H1 (cell line): ENCODE results near the gene COL6A1. TPM values are rescaled to one million over a fixed set of nuclear protein-coding genes. Genes with fewer than 3 reads are reported as not detected.
A peak's percentile ranks its signal among the peaks of the same experiment; 100 is the strongest.

Experiments used
- CTCF ChIA-PET: fragments of 300-600 bp; sonication (Branson Sonifier 250); formaldehyde crosslinking; loops from one replicate; lab custom pipeline; 2021; ENCODE audit not compliant: partially characterized antibody; lab: Charles Lee
- POLR2A ChIA-PET: fragments of 300-600 bp; sonication (Branson Sonifier 250); formaldehyde crosslinking; loops from one replicate; lab custom pipeline; 2021; ENCODE audit warnings: inconsistent platforms; ENCODE audit not compliant: partially characterized antibody; lab: Charles Lee
- DNase-seq, 2 experiments: peaks; one replicate each; pipeline versions ENCODE4 v3.0.0 to v3.0.0-alpha.2; 2010 to 2022; ENCODE audit warnings: low spot score in 2 of 2, low read depth in 1 of 2, mixed read lengths in 1 of 2
- FAIRE-seq: peaks from 2 replicates; lab custom pipeline; 2011; peaks lifted over from hg19 to GRCh38; lab: Jason Lieb, UNC
- H2AFZ ChIP-seq: 2 replicates; pipeline ENCODE4 v1.8.1; 2012; ENCODE audit warnings: low read length, inconsistent platforms
- H2AK5ac ChIP-seq: 2 replicates; pipeline ENCODE4 v1.6.1; 2013; ENCODE audit warnings: low read depth, low read length
- H2BK120ac ChIP-seq: replicated peaks from 2 replicates; pipeline ENCODE3; 2013; ENCODE audit warnings: low read depth, low read length, inconsistent platforms
- H2BK12ac ChIP-seq: 2 replicates; pipeline ENCODE4 v1.6.1; 2013; ENCODE audit warnings: low read depth, low read length
- H2BK15ac ChIP-seq: 2 replicates; pipeline ENCODE4 v1.6.1; 2013; ENCODE audit warnings: low read length
- H2BK20ac ChIP-seq: 2 replicates; pipeline ENCODE4 v1.6.1; 2013; ENCODE audit warnings: low read length
- H2BK5ac ChIP-seq: 2 replicates; pipeline ENCODE4 v1.6.1; 2013; ENCODE audit warnings: low read depth, low read length
- H3K14ac ChIP-seq: 2 replicates; pipeline ENCODE4 v1.6.1; 2013; ENCODE audit warnings: inconsistent platforms; ENCODE audit not compliant: insufficient read length
- H3K18ac ChIP-seq: 2 replicates; pipeline ENCODE4 v1.6.1; 2013; ENCODE audit warnings: low read length; ENCODE audit errors: extremely low read depth
- H3K23ac ChIP-seq: 2 replicates; pipeline ENCODE4 v1.6.1; 2013; ENCODE audit warnings: inconsistent platforms; ENCODE audit not compliant: insufficient read length
- H3K23me2 ChIP-seq: 2 replicates; pipeline ENCODE4 v1.6.1; 2013; ENCODE audit warnings: low read depth, low read length
- H3K27ac ChIP-seq: 2 replicates; pipeline ENCODE4 v1.6.1; 2011; ENCODE audit warnings: low read depth, low read length, inconsistent platforms
- H3K27me3 ChIP-seq, 4 experiments: replicated peaks in 1 of 4; 1 replicate in 1 of 4; 2 replicates in 3 of 4; pipeline versions ENCODE4 v1.6.1 to v1.8.1; 2011 to 2013; ENCODE audit warnings: low read length in 3 of 4, mild to moderate bottlenecking in 3 of 4, inconsistent platforms in 2 of 4, mixed read lengths in 2 of 4, moderate library complexity in 1 of 4; ENCODE audit not compliant: control insufficient read depth in 3 of 4, insufficient read depth in 3 of 4; ENCODE audit errors: extremely low read depth in 1 of 4
- H3K36me3 ChIP-seq, 4 experiments: 2 replicates each; pipeline versions ENCODE4 v1.6.1 to v1.8.1; 2011 to 2013; ENCODE audit warnings: mild to moderate bottlenecking in 4 of 4, low read length in 3 of 4, moderate library complexity in 2 of 4, control low read depth in 1 of 4, inconsistent platforms in 1 of 4; ENCODE audit not compliant: insufficient read depth in 4 of 4, control insufficient read depth in 2 of 4
- H3K4ac ChIP-seq: replicated peaks from 2 replicates; pipeline ENCODE3; 2013; ENCODE audit warnings: low read length, low read depth, mixed read lengths, inconsistent platforms; ENCODE audit not compliant: insufficient read length
- H3K4me1 ChIP-seq, 4 experiments: replicated peaks in 1 of 4; 1 replicate in 1 of 4; 2 replicates in 3 of 4; pipeline versions ENCODE4 v1.6.1 to v1.8.1; 2011 to 2013; ENCODE audit warnings: low read length in 3 of 4, inconsistent platforms in 2 of 4, mixed read lengths in 1 of 4; ENCODE audit not compliant: insufficient read depth in 4 of 4, control insufficient read depth in 3 of 4
- H3K4me2 ChIP-seq, 2 experiments: 2 replicates each; pipeline versions ENCODE4 v1.6.1 to v1.8.1; 2011 to 2013; ENCODE audit warnings: low read depth in 2 of 2, low read length in 2 of 2, control low read depth in 1 of 2, inconsistent platforms in 1 of 2, mild to moderate bottlenecking in 1 of 2; ENCODE audit not compliant: insufficient read depth in 1 of 2
- H3K4me3 ChIP-seq, 4 experiments: fragments of 200-600, 300-600 bp in 1 of 4; sonication (generic), shearing (Covaris generic), sonication (Bioruptor Twin) in 1 of 4; 2 replicates each; pipeline versions ENCODE4 v1.5.1 to v1.8.1; 2011 to 2016; ENCODE audit warnings: low read length in 4 of 4, low read depth in 3 of 4, control low read depth in 2 of 4, inconsistent platforms in 2 of 4, mild to moderate bottlenecking in 2 of 4, mixed read lengths in 1 of 4, moderate library complexity in 1 of 4; ENCODE audit not compliant: insufficient read depth in 2 of 4; ENCODE audit errors: extremely low read depth in 1 of 4
- H3K56ac ChIP-seq: replicated peaks from 2 replicates; pipeline ENCODE3; 2013; ENCODE audit warnings: low read depth, mild to moderate bottlenecking, mixed read lengths, low read length, inconsistent platforms; ENCODE audit not compliant: insufficient read length
- H3K79me1 ChIP-seq: 2 replicates; pipeline ENCODE4 v1.6.1; 2013; ENCODE audit warnings: low read depth, low read length, control low read depth
- H3K79me2 ChIP-seq, 2 experiments: 2 replicates each; pipeline versions ENCODE4 v1.6.1 to v1.8.1; 2012 to 2013; ENCODE audit warnings: low read length in 2 of 2, mild to moderate bottlenecking in 2 of 2, inconsistent platforms in 1 of 2; ENCODE audit not compliant: insufficient read depth in 2 of 2, control insufficient read depth in 1 of 2
- H3K9ac ChIP-seq, 4 experiments: replicated peaks in 1 of 4; 1 replicate in 1 of 4; 2 replicates in 3 of 4; pipeline versions ENCODE4 v1.6.1 to v1.8.1; 2011 to 2013; ENCODE audit warnings: low read depth in 3 of 4, low read length in 3 of 4, control low read depth in 2 of 4, mild to moderate bottlenecking in 2 of 4, moderate library complexity in 2 of 4, inconsistent platforms in 1 of 4; ENCODE audit errors: extremely low read depth in 1 of 4
- H3K9me3 ChIP-seq, 2 experiments: 2 replicates each; pipeline versions ENCODE4 v1.6.1 to v1.8.1; 2012 to 2013; ENCODE audit warnings: mild to moderate bottlenecking in 2 of 2, moderate library complexity in 2 of 2, control low read depth in 1 of 2, inconsistent platforms in 1 of 2, low read depth in 1 of 2, low read length in 1 of 2, mixed read lengths in 1 of 2; ENCODE audit not compliant: insufficient read depth in 2 of 2
- H4K20me1 ChIP-seq, 2 experiments: replicated peaks in 1 of 2; 2 replicates each; pipeline versions ENCODE3 to v1.8.1; 2011 to 2013; ENCODE audit warnings: inconsistent platforms in 2 of 2, low read length in 2 of 2, mild to moderate bottlenecking in 1 of 2; ENCODE audit not compliant: insufficient read depth in 2 of 2, control insufficient read depth in 1 of 2
- H4K5ac ChIP-seq: 2 replicates; pipeline ENCODE4 v1.6.1; 2013; ENCODE audit warnings: low read length, low read depth, mixed read lengths, inconsistent platforms; ENCODE audit not compliant: insufficient read length
- H4K8ac ChIP-seq: 2 replicates; pipeline ENCODE4 v1.8.0; 2013; ENCODE audit warnings: mild to moderate bottlenecking, moderate library complexity, low read length, inconsistent platforms; ENCODE audit not compliant: insufficient read depth; ENCODE audit errors: extremely low read depth
- H4K91ac ChIP-seq: replicated peaks from 2 replicates; pipeline ENCODE3; 2013; ENCODE audit warnings: low read length, mixed read lengths, inconsistent platforms; ENCODE audit not compliant: insufficient read length
- CBX5 ChIP-seq: fragments of 300-800, 300-1000 bp; sonication (generic); IDR thresholded peaks from 2 replicates; pipeline ENCODE4 v1.7.1; 2016; ENCODE audit warnings: antibody characterized with exemption, low read length, low read depth
- CHD1 ChIP-seq: IDR thresholded peaks from 2 replicates; pipeline ENCODE4 v1.6.1; 2012; ENCODE audit warnings: low read depth, low read length, improper control_type of control experiment
- FOSL1 ChIP-seq: IDR thresholded peaks from 2 replicates; pipeline ENCODE4 v1.6.1; 2011; ENCODE audit warnings: mild to moderate bottlenecking, low read depth, low read length, moderate library complexity; ENCODE audit not compliant: insufficient read depth
- HDAC2 ChIP-seq, 2 experiments: fragments of 300-600 bp in 1 of 2; sonication (generic) in 1 of 2; IDR thresholded peaks; 2 replicates each; pipeline ENCODE4 v1.6.1; 2011 to 2012; ENCODE audit warnings: low read depth in 2 of 2, low read length in 2 of 2, mild to moderate bottlenecking in 2 of 2, moderate library complexity in 2 of 2, borderline replicate concordance in 1 of 2, inconsistent platforms in 1 of 2
- SIN3A ChIP-seq, 2 experiments: IDR thresholded peaks in 1 of 2; conservative IDR thresholded peaks in 1 of 2; 2 replicates each; pipeline ENCODE4 v1.6.1; 2011 to 2012; ENCODE audit warnings: low read length in 2 of 2, improper control_type of control experiment in 1 of 2, low read depth in 1 of 2, mild to moderate bottlenecking in 1 of 2
- WGBS, 2 experiments: shearing (Covaris generic) in 1 of 2; methylation state at CpG; one replicate each; pipeline versions ENCODE4 v1.1.6 to v1.1.7; 2013 to 2015; ENCODE audit warnings: low lambda C conversion rate in 2 of 2, mixed read lengths in 2 of 2, inconsistent platforms in 1 of 2, low coverage in 1 of 2, missing lambda C conversion rate in 1 of 2; ENCODE audit not compliant: insufficient replicate concordance in 2 of 2, insufficient coverage in 1 of 2, insufficient read length in 1 of 2; ENCODE audit errors: extremely low coverage in 1 of 2, missing lambda C conversion rate in 1 of 2; 5-methylcytosine and 5-hydroxymethylcytosine counted together
- polyA plus RNA-seq, 7 experiments: library from polyadenylated mRNA; depleted of rRNA in 3 of 7; stranded (reverse) in 5 of 7; unstranded in 2 of 7; fragments of >200 nt in 5 of 7; fragments of 200-250 nt in 2 of 7; gene quantifications; 1 replicate in 5 of 7; 2 replicates in 1 of 7; 4 replicates in 1 of 7; pipeline versions ENCODE4 v1.2.1 to v1.2.3, GENCODE V29; 2011 to 2013; ENCODE audit warnings: missing spikeins in 2 of 7, mixed read lengths in 2 of 7
- total RNA-seq: library from RNA; stranded (reverse); fragmentation: NEBNext Ultra II Directional; extraction: Animal tissue kit (Norgen Biotek cat#: 25700); gene quantifications from 2 replicates; pipeline ENCODE4 v1.2.1, GENCODE V29; 2021
- TF ChIP-seq, protein P1 (sequence below), 3 experiments: IDR thresholded peaks; 1 replicate in 2 of 3; 2 replicates in 1 of 3; pipeline versions ENCODE4 v1.5.1 to v1.6.1; 2011; ENCODE audit warnings: low read length in 3 of 3, mild to moderate bottlenecking in 3 of 3, inconsistent platforms in 2 of 3, low read depth in 1 of 3, moderate library complexity in 1 of 3; ENCODE audit not compliant: insufficient read depth in 1 of 3; ENCODE audit errors: control extremely low read depth in 1 of 3

The COL6A1 gene
- total and polyA plus RNA-seq, 2 of the 8 experiments (the other 6 are each of a cell fraction or from before 2014, with no cell fraction given), result 100 to 115 TPM

DNA sequence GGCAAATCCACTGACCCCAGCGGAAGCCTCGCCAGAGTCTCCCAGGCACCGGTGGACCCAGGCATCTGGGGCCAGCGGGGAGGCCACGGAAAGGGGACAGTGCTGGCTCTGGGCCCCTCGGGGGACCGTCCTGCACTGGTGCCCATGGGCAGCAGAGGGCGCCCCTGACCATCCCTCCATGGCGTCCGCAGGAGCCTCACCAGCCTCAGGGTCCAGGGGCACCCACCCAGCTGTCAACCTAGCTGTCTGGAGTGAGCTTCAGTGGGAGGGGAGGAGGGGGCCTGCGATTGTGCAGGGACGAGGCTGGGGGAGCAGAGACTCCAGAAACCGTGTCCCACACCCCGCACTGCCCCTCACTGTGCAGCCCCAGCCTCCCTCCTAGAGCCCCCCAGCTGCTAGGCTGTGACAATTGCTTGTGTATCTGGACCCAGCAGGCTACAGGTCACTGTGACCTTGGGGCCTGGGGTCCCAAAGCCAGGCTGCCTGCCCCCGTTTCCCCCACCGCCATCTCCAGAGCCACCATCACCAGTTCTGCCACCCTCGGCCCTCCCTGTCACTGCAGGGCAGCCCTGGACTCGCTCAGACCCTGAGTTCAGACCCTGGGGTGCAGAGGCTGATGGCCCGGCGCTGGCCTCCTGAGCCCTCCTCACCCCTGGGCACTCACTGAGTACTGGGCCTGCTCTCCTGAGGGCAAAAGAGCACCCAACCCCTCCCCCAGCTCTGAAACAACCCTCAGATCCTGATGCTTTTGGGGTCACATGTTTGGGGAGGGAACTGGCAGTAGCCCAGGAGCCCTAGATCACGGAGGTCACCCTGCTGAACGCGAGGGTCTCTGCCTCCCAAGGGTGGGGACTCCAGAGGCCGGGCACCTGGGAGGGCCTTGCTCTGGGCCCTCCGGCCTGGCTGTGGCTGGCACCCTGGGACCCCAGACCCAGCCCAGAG, 10.6 kb upstream of the COL6A1 start:
- no peaks in the 10 kb centered on the region for H3K79me2 ChIP-seq
- POLR2A ChIA-PET, result no interaction called here
- peak overlapping the region; percentile 88 for H2AFZ ChIP-seq
- no peak overlapping the region for H3K9ac ChIP-seq
- H4K8ac ChIP-seq, result peak overlapping the region; percentile 41
- peak overlapping the region; percentile 69 for H4K91ac ChIP-seq
- no peak overlapping the region for H2AK5ac ChIP-seq
- CTCF ChIA-PET, result interaction anchor here (0.7 to 5.2 kb wide), 24 partner anchors 8 to 352 kb away, joined by 3 to 47 read pairs (median 4); partner anchors contain the start of gene C21orf58
- no peaks in the 10 kb centered on the region for H3K36me3 ChIP-seq
- 48% methylated on average over 21 of the region's 25 CpGs; no CpG with 5 or more reads in 1 of the 2 experiments for WGBS, 2 experiments
- no peaks in the 10 kb centered on the region for H3K79me1 ChIP-seq
- H3K27me3 ChIP-seq, result peaks cover 0 to 23% (median 11%) of the 10 kb centered on the region in 4 experiments; a peak in 4 of 7 replicates
- H3K18ac ChIP-seq, result peak overlapping the region; percentile 71; the same call in 1 of the 2 replicates
- DNase-seq (peak in 1 of 2 experiments; percentile 92), FAIRE-seq (no peak)
- no peak overlapping the region for H3K4ac ChIP-seq
- H3K27ac ChIP-seq, result no peak overlapping the region
- H2BK5ac ChIP-seq, result peak overlapping the region; percentile 49; the same call in 1 of the 2 replicates
- no peak overlapping the region; a peak in 1 of 8 replicates for H3K4me3 ChIP-seq
- peaks cover 21% of the 10 kb centered on the region; the same call in 1 of the 2 replicates for H3K23me2 ChIP-seq
- no peaks in the 10 kb centered on the region for H3K9me3 ChIP-seq
- no peak overlapping the region for H3K56ac ChIP-seq
- H4K5ac ChIP-seq, result peak overlapping the region; percentile 2
- peak overlapping the region; percentile 43; the same call in 1 of the 2 replicates for H2BK20ac ChIP-seq
- no peaks in the 10 kb centered on the region for H4K20me1 ChIP-seq
- peak overlapping the region; percentile 71 for H2BK120ac ChIP-seq
- H2BK12ac ChIP-seq, result peak overlapping the region; percentile 81; the same call in 1 of the 2 replicates
- no peak overlapping the region for H3K23ac ChIP-seq
- no peak overlapping the region for H3K14ac ChIP-seq
- no peak overlapping the region; a peak in 1 of 4 replicates for H3K4me2 ChIP-seq
- peak overlapping the region; percentile 92; the same call in 1 of the 2 replicates for H2BK15ac ChIP-seq
- peaks cover 0 to 20% (median 13%) of the 10 kb centered on the region in 4 experiments; a peak in 6 of 7 replicates for H3K4me1 ChIP-seq
- TF ChIP-seq SIN3A (conservative IDR thresholded peaks at IDR 0.05 in 1 of 2, IDR thresholded peaks at IDR 0.05 in 1 of 2; ENCODE audit: low read depth in 1 of 2, low read length in 2 of 2) (0 out of 4 replicates have a peak, but pooled peaks of 1 of the 2 experiments have one; percentile 26), FOSL1 (no peak), CHD1 (no peak), HDAC2 (IDR thresholded peaks at IDR 0.05; ENCODE audit: borderline replicate concordance in 1 of 2, low read depth in 2 of 2, low read length in 2 of 2) (0 out of 4 replicates have a peak, but pooled peaks of 1 of the 2 experiments have one; percentile 46), CBX5 (no peak)
- TF ChIP-seq, protein P1, sequence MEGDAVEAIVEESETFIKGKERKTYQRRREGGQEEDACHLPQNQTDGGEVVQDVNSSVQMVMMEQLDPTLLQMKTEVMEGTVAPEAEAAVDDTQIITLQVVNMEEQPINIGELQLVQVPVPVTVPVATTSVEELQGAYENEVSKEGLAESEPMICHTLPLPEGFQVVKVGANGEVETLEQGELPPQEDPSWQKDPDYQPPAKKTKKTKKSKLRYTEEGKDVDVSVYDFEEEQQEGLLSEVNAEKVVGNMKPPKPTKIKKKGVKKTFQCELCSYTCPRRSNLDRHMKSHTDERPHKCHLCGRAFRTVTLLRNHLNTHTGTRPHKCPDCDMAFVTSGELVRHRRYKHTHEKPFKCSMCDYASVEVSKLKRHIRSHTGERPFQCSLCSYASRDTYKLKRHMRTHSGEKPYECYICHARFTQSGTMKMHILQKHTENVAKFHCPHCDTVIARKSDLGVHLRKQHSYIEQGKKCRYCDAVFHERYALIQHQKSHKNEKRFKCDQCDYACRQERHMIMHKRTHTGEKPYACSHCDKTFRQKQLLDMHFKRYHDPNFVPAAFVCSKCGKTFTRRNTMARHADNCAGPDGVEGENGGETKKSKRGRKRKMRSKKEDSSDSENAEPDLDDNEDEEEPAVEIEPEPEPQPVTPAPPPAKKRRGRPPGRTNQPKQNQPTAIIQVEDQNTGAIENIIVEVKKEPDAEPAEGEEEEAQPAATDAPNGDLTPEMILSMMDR (IDR thresholded peaks at IDR 0.05; ENCODE audit: control extremely low read depth in 1 of 3, insufficient read depth in 1 of 3, low read depth in 1 of 3, low read length in 3 of 3), result peak in 2 of 3 experiments; percentile 86 to 90; a peak in 3 of 4 replicates
